Caco-2 (cell line): ENCODE data around the gene SMIM45.

ENCODE experiments used
- BruUV-seq: library from RNA; stranded (reverse); fragments of 400-500 nt; replicated peaks from 2 replicates; lab custom pipeline; 2021; lab: Mats Ljungman, UMichigan
- CTCF ChIA-PET: fragments of 300-600 bp; sonication (Branson Sonifier 250); formaldehyde crosslinking; loops from one replicate; lab custom pipeline; 2022; ENCODE audit warnings: antibody characterized with exemption; lab: Charles Lee
- POLR2A ChIA-PET: fragments of 300-600 bp; sonication (Branson Sonifier 250); formaldehyde crosslinking; loops from one replicate; lab custom pipeline; 2022; ENCODE audit warnings: antibody characterized with exemption; lab: Charles Lee
- DNase-seq, 2 experiments: peaks; one replicate each; pipeline versions ENCODE4 v3.0.0 to v3.0.0-alpha.2; 2020 to 2022
- H3K27me3 ChIP-seq: replicated peaks from 2 replicates; pipeline ENCODE4 v1.6.0; 2011; ENCODE audit warnings: low read length; ENCODE audit not compliant: control insufficient read depth, insufficient read depth
- H3K36me3 ChIP-seq: 2 replicates; pipeline ENCODE4 v1.5.1; 2011; ENCODE audit warnings: low read length; ENCODE audit not compliant: control insufficient read depth, insufficient read depth
- H3K4me1 ChIP-seq: fragments of 250-450 bp; sonication (Bioruptor Pico); 2 replicates; pipeline ENCODE4 v1.5.1; 2020; ENCODE audit warnings: mild to moderate bottlenecking
- H3K4me3 ChIP-seq: 2 replicates; pipeline ENCODE4 v1.5.1; 2011; ENCODE audit warnings: low read depth, mild to moderate bottlenecking, control low read depth, low read length
- H3K9me3 ChIP-seq: fragments of 250-450 bp; sonication (Bioruptor Pico); 2 replicates; pipeline ENCODE4 v1.5.1; 2020; ENCODE audit warnings: mild to moderate bottlenecking, moderate library complexity
- H3K27ac Mint-ChIP-seq: one replicate; pipeline ENCODE4 v1.8.0; 2022; ENCODE audit warnings: mixed read lengths; ENCODE audit not compliant: unreplicated experiment
- H3K27me3 Mint-ChIP-seq: one replicate; pipeline ENCODE4 v1.8.0; 2022; ENCODE audit warnings: mixed read lengths; ENCODE audit not compliant: insufficient read depth, unreplicated experiment
- H3K36me3 Mint-ChIP-seq: one replicate; pipeline ENCODE4 v1.8.0; 2022; ENCODE audit warnings: mild to moderate bottlenecking, mixed read lengths; ENCODE audit not compliant: insufficient read depth, unreplicated experiment
- H3K4me1 Mint-ChIP-seq: one replicate; pipeline ENCODE4 v1.8.0; 2022; ENCODE audit warnings: low read depth, mixed read lengths; ENCODE audit not compliant: unreplicated experiment
- H3K4me3 Mint-ChIP-seq: one replicate; pipeline ENCODE4 v1.8.0; 2022; ENCODE audit warnings: mild to moderate bottlenecking, moderate library complexity, mixed read lengths; ENCODE audit not compliant: unreplicated experiment
- H3K9me3 Mint-ChIP-seq: one replicate; pipeline ENCODE4 v1.8.0; 2022; ENCODE audit warnings: mixed read lengths; ENCODE audit not compliant: unreplicated experiment
- CTCF ChIP-seq, 2 experiments: fragments of 200-600 bp in 1 of 2; IDR thresholded peaks; 1 replicate in 1 of 2; 2 replicates in 1 of 2; pipeline versions ENCODE4 v1.5.1 to v1.8.0; 2011 to 2022; ENCODE audit warnings: antibody characterized with exemption in 1 of 2, control low read depth in 1 of 2, inconsistent platforms in 1 of 2, low read depth in 1 of 2, low read length in 1 of 2, mild to moderate bottlenecking in 1 of 2, moderate library complexity in 1 of 2; ENCODE audit not compliant: insufficient read depth in 1 of 2, severe bottlenecking in 1 of 2, unreplicated experiment in 1 of 2
- intact Hi-C: fragments of 100-400 bp; cut with micrococcal nuclease; formaldehyde crosslinking; loops from one replicate; pipeline ENCODE4 v1.10.0; 2022; ENCODE audit not compliant: unreplicated experiment

The SMIM45 gene

GRCh38 chr22:41934284-41935014 is 17.5 kb upstream of the SMIM45 start:
- Histone ChIP-seq H3K4me1 (no peaks in the 10 kb centered on the region), H3K36me3 (no peaks in the 10 kb centered on the region), H3K4me3 (no peak overlapping the region), H3K9me3 (no peaks in the 10 kb centered on the region), H3K27me3 (no peaks in the 10 kb centered on the region)
- peaks cover 49% of the 10 kb centered on the region for H3K36me3 Mint-ChIP-seq
- no peaks in the 10 kb centered on the region for H3K4me1 Mint-ChIP-seq
- no peaks in the 10 kb centered on the region for H3K27me3 Mint-ChIP-seq
- no peak overlapping the region for H3K4me3 Mint-ChIP-seq
- CTCF ChIA-PET, result interaction anchor here (1.4 kb wide), 1 partner anchor 9 kb away, joined by 5 read pairs; no protein-coding TSS in a partner anchor
- TF ChIP-seq CTCF (IDR thresholded peaks at IDR 0.05; ENCODE audit: insufficient read depth in 1 of 2, low read depth in 1 of 2, low read length in 1 of 2, severe bottlenecking in 1 of 2, unreplicated experiment in 1 of 2), result no peak
- H3K9me3 Mint-ChIP-seq, result no peaks in the 10 kb centered on the region
- intact Hi-C loops, result no loop called here
- H3K27ac Mint-ChIP-seq, result no peak overlapping the region
- no TSS peak for BruUV-seq
- DNase-seq, result no peak
- POLR2A ChIA-PET, result no interaction called here

- H3K36me3 ChIP-seq, result no peaks in the 10 kb centered on the region
- intact Hi-C loops, result no loop called here
- H3K4me3 ChIP-seq, result no peak overlapping the region
- Mint-ChIP-seq H3K27ac (no peak overlapping the region), H3K9me3 (no peaks in the 10 kb centered on the region), H3K4me3 (no peak overlapping the region), H3K36me3 (peaks cover 54% of the 10 kb centered on the region), H3K27me3 (no peaks in the 10 kb centered on the region), H3K4me1 (no peaks in the 10 kb centered on the region)
- ChIA-PET CTCF (interaction anchor here (1.4 kb wide), 1 partner anchor 9 kb away, joined by 5 read pairs; no protein-coding TSS in a partner anchor), POLR2A (no interaction called here)
- no TSS peak for BruUV-seq
- no peaks in the 10 kb centered on the region for H3K9me3 ChIP-seq
- H3K27me3 ChIP-seq, result no peaks in the 10 kb centered on the region
- TF ChIP-seq CTCF (IDR thresholded peaks at IDR 0.05; ENCODE audit: insufficient read depth in 1 of 2, low read depth in 1 of 2, low read length in 1 of 2, severe bottlenecking in 1 of 2, unreplicated experiment in 1 of 2), result no peak
- no peaks in the 10 kb centered on the region for H3K4me1 ChIP-seq
- no peak for DNase-seq
Observed at GRCh38 chr22:41935015-41935351, 17.0 kb upstream of the SMIM45 start.

- Histone ChIP-seq H3K4me1 (no peaks in the 10 kb centered on the region), H3K9me3 (no peaks in the 10 kb centered on the region), H3K36me3 (no peaks in the 10 kb centered on the region), H3K27me3 (no peaks in the 10 kb centered on the region), H3K4me3 (no peak overlapping the region)
- H3K4me1 Mint-ChIP-seq, result no peaks in the 10 kb centered on the region
- intact Hi-C loops, result no loop called here
- ChIA-PET POLR2A (no interaction called here), CTCF (interaction anchor here (1.4 kb wide), 1 partner anchor 10 kb away, joined by 5 read pairs; no protein-coding TSS in a partner anchor)
- H3K27ac Mint-ChIP-seq, result no peak overlapping the region
- H3K36me3 Mint-ChIP-seq, result peaks cover 60% of the 10 kb centered on the region
- no peak for DNase-seq
- H3K4me3 Mint-ChIP-seq, result no peak overlapping the region
- TF ChIP-seq CTCF (IDR thresholded peaks at IDR 0.05; ENCODE audit: insufficient read depth in 1 of 2, low read depth in 1 of 2, low read length in 1 of 2, severe bottlenecking in 1 of 2, unreplicated experiment in 1 of 2), result no peak
- no peaks in the 10 kb centered on the region for H3K9me3 Mint-ChIP-seq
- BruUV-seq, result no TSS peak
- no peaks in the 10 kb centered on the region for H3K27me3 Mint-ChIP-seq
Observed at GRCh38 chr22:41935509-41935908, 16.4 kb upstream of the SMIM45 start.
